BJ (cell line): Measurements from ENCODE around the gene POU1F1. TPM values are rescaled to one million over a fixed set of nuclear protein-coding genes. Genes with fewer than 3 reads are reported as not detected.

Experiments
- CTCF ChIA-PET: fragments of 350-600 bp; formaldehyde crosslinking; extraction: SDS; loops from one replicate; lab custom pipeline; 2021; ENCODE audit warnings: antibody characterized with exemption, inconsistent platforms; lab: Yijun Ruan, JAX
- POLR2A ChIA-PET: fragments of 300-600 bp; sonication (Branson Sonifier 250); formaldehyde crosslinking; extraction: SDS; loops from one replicate; lab custom pipeline; 2021; ENCODE audit warnings: antibody characterized with exemption; lab: Charles Lee
- DNase-seq: peaks from one replicate; pipeline ENCODE4 v3.0.0-alpha.2; 2011; ENCODE audit warnings: low read depth
- H3K27me3 ChIP-seq: 2 replicates; pipeline ENCODE4 v1.6.0; 2011; ENCODE audit warnings: low read length; ENCODE audit not compliant: control insufficient read depth, insufficient read depth
- H3K36me3 ChIP-seq: 2 replicates; pipeline ENCODE4 v1.5.1; 2011; ENCODE audit warnings: low read length; ENCODE audit not compliant: control insufficient read depth, insufficient read depth
- H3K4me3 ChIP-seq: 2 replicates; pipeline ENCODE4 v1.5.1; 2011; ENCODE audit warnings: low read depth, mild to moderate bottlenecking, control low read depth, low read length
- polyA plus RNA-seq: library from polyadenylated mRNA; depleted of rRNA; stranded (reverse); fragments of >200 nt; gene quantifications from 2 replicates; pipeline ENCODE4 v1.2.3, GENCODE V29; 2011
- TF ChIP-seq, protein P1 (sequence below): IDR thresholded peaks from 2 replicates; pipeline ENCODE4 v1.5.1; 2011; ENCODE audit warnings: low read depth, mild to moderate bottlenecking, control low read depth, inconsistent platforms, low read length, moderate library complexity; ENCODE audit not compliant: insufficient read depth

Gene POU1F1
- polyA plus RNA-seq, 1 experiment, result not detected

DNA sequence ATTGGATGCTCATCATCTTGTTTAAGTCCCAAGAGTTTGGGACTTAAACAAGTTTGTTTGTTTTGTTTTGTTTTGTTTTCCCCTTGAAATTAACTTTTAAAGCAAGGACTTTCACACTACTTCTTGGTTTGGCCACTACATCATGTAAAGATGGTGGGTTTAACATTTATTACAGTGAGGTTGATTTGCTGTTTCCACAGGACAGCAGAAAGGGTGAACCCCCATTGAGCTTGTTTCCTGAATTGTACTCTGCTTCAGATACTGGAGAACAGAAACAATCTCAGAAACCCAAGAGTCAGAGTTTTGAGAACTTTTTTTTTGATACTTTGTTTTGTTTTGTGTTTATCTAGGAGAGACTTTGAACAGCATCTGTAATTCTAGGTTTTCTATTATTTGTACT is 6.7 kb downstream of the POU1F1 start:
- ChIA-PET POLR2A (no interaction called here), CTCF (interaction anchor here (0.7 to 5.1 kb wide), 4 partner anchors 9 to 36 kb away, joined by 3 to 27 read pairs (median 4); no protein-coding TSS in a partner anchor)
- Histone ChIP-seq H3K27me3 (no peaks in the 10 kb centered on the region), H3K4me3 (no peak overlapping the region), H3K36me3 (no peaks in the 10 kb centered on the region)
- TF ChIP-seq, protein P1, sequence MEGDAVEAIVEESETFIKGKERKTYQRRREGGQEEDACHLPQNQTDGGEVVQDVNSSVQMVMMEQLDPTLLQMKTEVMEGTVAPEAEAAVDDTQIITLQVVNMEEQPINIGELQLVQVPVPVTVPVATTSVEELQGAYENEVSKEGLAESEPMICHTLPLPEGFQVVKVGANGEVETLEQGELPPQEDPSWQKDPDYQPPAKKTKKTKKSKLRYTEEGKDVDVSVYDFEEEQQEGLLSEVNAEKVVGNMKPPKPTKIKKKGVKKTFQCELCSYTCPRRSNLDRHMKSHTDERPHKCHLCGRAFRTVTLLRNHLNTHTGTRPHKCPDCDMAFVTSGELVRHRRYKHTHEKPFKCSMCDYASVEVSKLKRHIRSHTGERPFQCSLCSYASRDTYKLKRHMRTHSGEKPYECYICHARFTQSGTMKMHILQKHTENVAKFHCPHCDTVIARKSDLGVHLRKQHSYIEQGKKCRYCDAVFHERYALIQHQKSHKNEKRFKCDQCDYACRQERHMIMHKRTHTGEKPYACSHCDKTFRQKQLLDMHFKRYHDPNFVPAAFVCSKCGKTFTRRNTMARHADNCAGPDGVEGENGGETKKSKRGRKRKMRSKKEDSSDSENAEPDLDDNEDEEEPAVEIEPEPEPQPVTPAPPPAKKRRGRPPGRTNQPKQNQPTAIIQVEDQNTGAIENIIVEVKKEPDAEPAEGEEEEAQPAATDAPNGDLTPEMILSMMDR, result no peak
- DNase-seq, result no peak

DNA sequence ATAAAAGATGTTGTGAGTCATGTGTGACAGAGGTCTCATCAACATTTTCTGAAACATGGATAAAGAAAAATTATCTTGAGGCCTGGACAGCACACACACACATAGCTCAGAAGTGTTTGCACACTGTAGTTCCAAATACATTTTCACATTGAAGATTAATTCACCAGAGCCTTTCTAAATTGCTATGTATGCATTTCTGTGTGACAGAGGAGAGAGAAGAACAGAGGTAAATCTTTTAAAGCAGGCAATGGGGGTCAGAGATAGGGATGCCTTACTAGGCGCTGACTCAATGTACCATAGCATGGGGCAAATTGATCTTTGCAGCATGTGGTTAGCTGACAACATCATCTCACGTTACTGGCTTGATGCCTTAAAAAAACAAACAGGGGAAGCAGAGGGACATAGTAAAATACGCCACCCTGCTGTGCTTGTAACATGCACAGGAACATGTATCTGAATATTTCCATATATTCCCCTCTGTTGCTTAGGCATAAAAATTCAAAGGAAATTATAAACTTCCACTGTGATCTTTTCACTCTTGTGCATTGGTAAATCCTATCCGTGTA is 7.7 kb downstream of the POU1F1 start:
- DNase-seq, result no peak
- CTCF ChIA-PET, result interaction anchor here (5.1 kb wide), 1 partner anchor 8 kb away, joined by 27 read pairs; no protein-coding TSS in a partner anchor

DNA sequence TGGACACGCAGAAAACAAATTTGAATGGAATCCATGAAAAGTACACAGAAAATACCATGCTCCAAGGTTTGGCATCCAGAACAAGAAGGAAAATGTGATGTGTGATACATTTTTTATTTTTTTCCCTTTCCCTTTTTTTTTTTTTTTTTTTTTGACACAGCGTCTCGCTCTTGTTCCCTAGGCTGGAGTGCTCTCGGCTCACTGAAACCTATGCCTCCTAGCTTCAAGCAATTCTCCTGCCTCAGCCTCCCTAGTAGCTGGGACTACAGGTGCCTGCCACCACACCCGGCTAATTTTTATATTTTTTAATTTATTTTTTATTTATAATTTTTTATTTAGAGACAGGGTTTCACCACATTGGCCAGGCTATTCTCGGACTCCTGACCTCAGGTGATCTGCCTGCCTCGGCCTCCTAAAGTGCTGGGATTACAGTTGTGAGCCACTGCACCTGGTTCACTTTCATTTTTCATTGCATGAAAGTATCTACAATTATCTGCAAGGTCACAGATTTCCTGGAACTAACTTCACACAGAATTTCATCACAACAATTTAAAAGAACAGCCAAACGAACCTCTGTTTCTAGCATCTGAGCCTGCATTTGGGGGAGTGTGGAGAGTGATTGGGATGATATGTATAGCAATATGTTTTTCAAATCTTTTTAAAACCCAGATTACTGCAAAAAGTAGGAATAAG is 8.3 kb downstream of the POU1F1 start:
- ChIA-PET CTCF (interaction anchor here (5.1 kb wide), 1 partner anchor 8 kb away, joined by 27 read pairs; no protein-coding TSS in a partner anchor), POLR2A (no interaction called here)
- Histone ChIP-seq H3K4me3 (no peak overlapping the region), H3K36me3 (no peaks in the 10 kb centered on the region), H3K27me3 (no peaks in the 10 kb centered on the region)
- DNase-seq, result no peak
- TF ChIP-seq, protein P1, result no peak

More for the DNA sequence above, 7.7 kb downstream of the POU1F1 start:
- TF ChIP-seq, protein P1, result no peak
- POLR2A ChIA-PET, result no interaction called here
- no peaks in the 10 kb centered on the region for H3K36me3 ChIP-seq
- no peaks in the 10 kb centered on the region for H3K27me3 ChIP-seq
- H3K4me3 ChIP-seq, result no peak overlapping the region

DNA sequence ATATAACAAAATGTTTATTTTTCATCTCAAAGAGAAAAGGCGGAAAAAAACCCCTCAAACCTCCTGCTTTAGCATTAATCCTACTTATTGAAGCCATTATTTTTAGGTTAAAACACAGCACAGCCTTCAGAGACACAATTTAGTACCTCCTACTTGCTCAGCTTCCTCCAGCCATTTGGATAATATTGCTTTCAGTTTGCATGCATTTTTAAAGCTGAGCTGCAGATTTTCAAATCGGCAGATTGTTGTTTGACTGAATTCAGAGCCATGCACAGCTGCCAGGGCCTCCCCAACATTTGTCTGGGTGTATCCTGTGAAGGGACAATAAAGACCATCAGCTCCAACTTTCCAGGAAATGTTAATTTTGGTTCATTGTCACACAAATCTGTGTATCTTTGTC is 14.5 kb downstream of the POU1F1 start:
- CTCF ChIA-PET, result interaction anchor here (0.6 to 3.5 kb wide), 3 partner anchors 8 to 66 kb away, joined by 3 to 27 read pairs (median 3); no protein-coding TSS in a partner anchor

DNA sequence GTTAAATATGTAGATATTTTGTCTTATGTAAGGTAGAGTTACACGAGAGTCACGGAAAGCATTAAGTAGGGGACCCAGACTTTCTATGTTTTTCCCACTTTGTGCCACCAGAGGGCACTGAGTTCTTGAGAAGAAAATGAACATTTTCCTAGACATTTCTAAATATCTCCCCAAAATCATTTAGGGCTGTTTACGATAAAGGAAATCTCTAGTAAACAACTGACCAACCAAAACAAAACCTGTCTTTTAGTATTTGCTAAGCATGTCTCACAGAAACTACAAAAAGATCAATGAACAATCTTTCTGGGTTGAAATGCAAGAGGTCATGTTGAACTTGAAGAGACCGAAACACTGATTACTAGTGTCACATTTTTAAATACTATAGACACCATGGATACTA is 16.1 kb downstream of the POU1F1 start:
- TF ChIP-seq, protein P1, result peak; percentile 76
- Histone ChIP-seq H3K36me3 (no peaks in the 10 kb centered on the region), H3K4me3 (no peak overlapping the region), H3K27me3 (no peaks in the 10 kb centered on the region)
- peak; percentile 3 for DNase-seq
- POLR2A ChIA-PET, result no interaction called here
- CTCF ChIA-PET, result interaction anchor here (0.6 to 3.5 kb wide), 11 partner anchors 9 to 558 kb away, joined by 3 to 27 read pairs (median 4); no protein-coding TSS in a partner anchor

More for the DNA sequence above, 14.5 kb downstream of the POU1F1 start:
- TF ChIP-seq, protein P1, result no peak
- Histone ChIP-seq H3K27me3 (no peaks in the 10 kb centered on the region), H3K4me3 (no peak overlapping the region), H3K36me3 (no peaks in the 10 kb centered on the region)
- DNase-seq, result no peak
- POLR2A ChIA-PET, result no interaction called here
